HEK293T (cell line): ENCODE measurements around the gene PEX10.

ENCODE experiments used
- BHLHE40 ChIP-seq: fragments of 450-650 bp; IDR thresholded peaks from 2 replicates; pipeline ENCODE4 v1.6.1; 2016; ENCODE audit warnings: mild to moderate bottlenecking, moderate library complexity, borderline replicate concordance
- CTBP1 ChIP-seq: fragments of 450-650 bp; IDR thresholded peaks from 2 replicates; pipeline ENCODE4 v1.6.1; 2016; ENCODE audit warnings: borderline replicate concordance
- ELF4 ChIP-seq: fragments of 450-650 bp; IDR thresholded peaks from 2 replicates; pipeline ENCODE4 v1.6.1; 2017; ENCODE audit warnings: antibody characterized with exemption
- FOXK2 ChIP-seq: fragments of 450-650 bp; IDR thresholded peaks from 2 replicates; pipeline ENCODE4 v1.6.1; 2016; ENCODE audit warnings: mild to moderate bottlenecking
- FOXM1 ChIP-seq: fragments of 450-650 bp; IDR thresholded peaks from 2 replicates; pipeline ENCODE4 v1.6.1; 2017; ENCODE audit warnings: mild to moderate bottlenecking, borderline replicate concordance
- HDGF ChIP-seq: fragments of 450-650 bp; IDR thresholded peaks from 2 replicates; pipeline ENCODE4 v1.6.1; 2017; ENCODE audit warnings: antibody characterized with exemption, borderline replicate concordance
- L3MBTL2 ChIP-seq: fragments of 450-650 bp; conservative IDR thresholded peaks from 2 replicates; pipeline ENCODE4 v1.6.1; 2016; ENCODE audit warnings: mild to moderate bottlenecking
- SP1 ChIP-seq: fragments of 450-650 bp; IDR thresholded peaks from 2 replicates; pipeline ENCODE4 v1.6.1; 2017
- SUZ12 ChIP-seq: fragments of 450-650 bp; IDR thresholded peaks from 2 replicates; pipeline ENCODE4 v1.6.1; 2016; ENCODE audit warnings: mild to moderate bottlenecking
- TARDBP ChIP-seq: fragments of 450-650 bp; IDR thresholded peaks from 2 replicates; pipeline ENCODE4 v1.6.1; 2016
- ZNF384 ChIP-seq: fragments of 450-650 bp; IDR thresholded peaks from 2 replicates; pipeline ENCODE4 v1.6.1; 2016

- TF ChIP-seq TARDBP, result no peak
- no peak for TF ChIP-seq SP1
- no peak for TF ChIP-seq CTBP1
- TF ChIP-seq ELF4, result no peak
- TF ChIP-seq SUZ12, result no peak
- TF ChIP-seq FOXK2, result no peak
- no peak for TF ChIP-seq L3MBTL2
- TF ChIP-seq BHLHE40, result no peak
- no peak for TF ChIP-seq FOXM1
- TF ChIP-seq HDGF, result no peak
- no peak for TF ChIP-seq ZNF384
These were observed 46.3 kb upstream of the PEX10 start for GRCh38 chr1:2458687-2459086.
